ENCODE measurements around the gene SLC2A1. TPM values are rescaled to one million over a fixed set of nuclear protein-coding genes. Genes with fewer than 3 reads are reported as not detected.

The SLC2A1 gene
- total RNA-seq, 2 donors from 2014 or later = 105 to 131 TPM

- Mint-ChIP-seq H3K4me3 (peak overlapping the region; percentile 94), H3K36me3 (peaks cover 40% of the 10 kb centered on the region), H3K27ac (peak overlapping the region; percentile 93), H3K4me1 (ENCODE audit: low read depth in 2 of 2) (peaks cover 87 to 96% of the 10 kb centered on the region in 2 donors), H3K9me3 (no peaks in the 10 kb centered on the region), H3K27me3 (no peaks in the 10 kb centered on the region)
- ATAC-seq (peak in 1 of 2 donors; percentile 15), DNase-seq (ENCODE audit: low spot score) (no peak)
These were observed 20.6 kb downstream of the SLC2A1 start for GRCh38 chr1:42937836-42938644.

DNA sequence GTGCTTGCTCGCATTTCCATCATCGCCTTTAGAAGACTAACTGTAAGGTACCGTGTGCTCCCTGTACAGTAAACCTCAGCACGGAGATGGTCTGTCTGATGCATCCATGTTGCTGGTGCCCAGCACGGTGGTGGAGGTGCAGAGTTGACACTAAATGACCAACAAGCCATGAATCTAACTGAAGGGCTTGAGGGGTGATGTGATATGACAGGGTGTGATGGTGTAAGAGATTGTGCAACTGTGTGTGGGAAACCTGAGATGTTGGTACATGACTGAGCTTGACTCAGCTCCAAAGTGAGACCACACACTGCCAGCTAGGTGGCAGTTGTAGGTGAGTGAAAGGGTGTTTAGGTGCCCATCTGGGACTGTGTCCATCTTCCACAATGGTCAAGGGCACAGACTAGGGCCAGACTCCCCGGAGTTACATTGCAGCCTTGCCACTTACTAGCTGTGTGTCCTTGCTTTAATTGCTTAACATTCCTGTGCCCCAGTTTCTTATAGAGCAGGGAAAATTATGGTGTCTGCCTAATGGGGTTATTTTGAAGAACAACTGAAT lies 21.4 kb downstream of the SLC2A1 start:
- H3K4me3 Mint-ChIP-seq = peak overlapping the region; percentile 94
- H3K36me3 Mint-ChIP-seq = peaks cover 32% of the 10 kb centered on the region
- DNase-seq (ENCODE audit: low spot score) (peak; percentile 86), ATAC-seq (peak; percentile 79 to 92)
- H3K27ac Mint-ChIP-seq = peak overlapping the region; percentile 93
- H3K27me3 Mint-ChIP-seq = no peaks in the 10 kb centered on the region
- no peaks in the 10 kb centered on the region for H3K9me3 Mint-ChIP-seq
- H3K4me1 Mint-ChIP-seq (ENCODE audit: low read depth in 2 of 2) = peaks cover 87 to 96% of the 10 kb centered on the region in 2 donors

DNA sequence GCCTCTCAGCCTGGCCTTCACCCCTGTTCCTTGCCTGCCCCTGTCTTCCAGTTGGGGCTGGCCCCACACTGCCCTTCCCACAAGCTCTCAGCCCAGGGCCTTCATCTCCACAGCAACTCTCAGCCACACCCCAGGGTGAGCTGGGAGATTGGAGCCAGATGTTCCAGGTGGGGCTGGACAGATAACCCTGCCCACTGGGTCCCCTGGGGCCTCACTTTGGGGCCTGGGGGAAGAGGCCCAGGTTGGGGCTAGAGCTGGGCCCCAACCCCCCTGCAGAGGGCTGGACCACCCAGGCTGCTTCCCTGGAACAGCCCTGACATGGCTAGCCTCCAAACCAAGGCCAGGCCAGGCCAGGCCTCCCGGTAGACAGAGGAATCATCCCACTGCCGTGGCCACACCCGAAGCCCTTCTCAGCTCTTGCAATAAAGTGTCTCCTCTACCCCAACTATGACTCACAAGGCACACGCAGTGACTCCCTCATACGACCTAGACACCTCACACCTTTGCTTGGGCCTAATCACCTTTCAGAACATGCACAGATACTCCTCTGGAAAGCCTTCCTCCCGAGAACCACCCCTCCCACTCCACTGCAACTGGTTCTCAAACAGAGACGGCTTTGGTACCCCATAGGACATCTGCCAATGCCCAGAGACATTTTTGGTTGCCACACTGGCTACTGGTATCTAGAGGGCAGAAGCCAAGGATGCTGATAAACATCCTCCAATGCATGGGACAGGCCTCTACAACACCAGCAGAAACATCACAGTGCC lies 22.2 kb downstream of the SLC2A1 start:
- Mint-ChIP-seq H3K9me3 (no peaks in the 10 kb centered on the region), H3K4me3 (peak overlapping the region; percentile 94), H3K36me3 (peaks cover 30% of the 10 kb centered on the region), H3K4me1 (ENCODE audit: low read depth in 2 of 2) (peaks cover 91 to 96% of the 10 kb centered on the region in 2 donors), H3K27me3 (no peaks in the 10 kb centered on the region), H3K27ac (peak overlapping the region; percentile 93)
- ATAC-seq (peak; percentile 59 to 71), DNase-seq (ENCODE audit: low spot score) (no peak)

GRCh38 chr1:42935971-42936308 lies 22.7 kb downstream of the SLC2A1 start:
- H3K27me3 Mint-ChIP-seq = no peaks in the 10 kb centered on the region
- peak overlapping the region; percentile 92 to 93 for H3K27ac Mint-ChIP-seq
- peak overlapping the region; percentile 78 for H3K4me3 Mint-ChIP-seq
- no peak for DNase-seq (ENCODE audit: low spot score)
- H3K36me3 Mint-ChIP-seq = peaks cover 24% of the 10 kb centered on the region
- no peaks in the 10 kb centered on the region for H3K9me3 Mint-ChIP-seq
- ATAC-seq = no peak
- peaks cover 90 to 96% of the 10 kb centered on the region in 2 donors for H3K4me1 Mint-ChIP-seq (ENCODE audit: low read depth in 2 of 2)

GRCh38 chr1:42935313-42935895 lies 23.3 kb downstream of the SLC2A1 start:
- Mint-ChIP-seq H3K27ac (peak overlapping the region; percentile 92 to 93), H3K27me3 (no peaks in the 10 kb centered on the region), H3K9me3 (no peaks in the 10 kb centered on the region), H3K4me3 (peak overlapping the region; percentile 78), H3K4me1 (ENCODE audit: low read depth in 2 of 2) (peaks cover 92 to 96% of the 10 kb centered on the region in 2 donors), H3K36me3 (peaks cover 19% of the 10 kb centered on the region)
- DNase-seq (ENCODE audit: low spot score) = no peak
- no peak for ATAC-seq

- Mint-ChIP-seq H3K9me3 (no peaks in the 10 kb centered on the region), H3K27me3 (no peaks in the 10 kb centered on the region), H3K4me3 (peak overlapping the region; percentile 78), H3K27ac (peak overlapping the region; percentile 92 to 93), H3K4me1 (ENCODE audit: low read depth in 2 of 2) (peaks cover 91 to 95% of the 10 kb centered on the region in 2 donors), H3K36me3 (peaks cover 14% of the 10 kb centered on the region)
- DNase-seq (ENCODE audit: low spot score) (no peak), ATAC-seq (no peak)
These were observed 23.9 kb downstream of the SLC2A1 start for GRCh38 chr1:42934541-42935312.

DNA sequence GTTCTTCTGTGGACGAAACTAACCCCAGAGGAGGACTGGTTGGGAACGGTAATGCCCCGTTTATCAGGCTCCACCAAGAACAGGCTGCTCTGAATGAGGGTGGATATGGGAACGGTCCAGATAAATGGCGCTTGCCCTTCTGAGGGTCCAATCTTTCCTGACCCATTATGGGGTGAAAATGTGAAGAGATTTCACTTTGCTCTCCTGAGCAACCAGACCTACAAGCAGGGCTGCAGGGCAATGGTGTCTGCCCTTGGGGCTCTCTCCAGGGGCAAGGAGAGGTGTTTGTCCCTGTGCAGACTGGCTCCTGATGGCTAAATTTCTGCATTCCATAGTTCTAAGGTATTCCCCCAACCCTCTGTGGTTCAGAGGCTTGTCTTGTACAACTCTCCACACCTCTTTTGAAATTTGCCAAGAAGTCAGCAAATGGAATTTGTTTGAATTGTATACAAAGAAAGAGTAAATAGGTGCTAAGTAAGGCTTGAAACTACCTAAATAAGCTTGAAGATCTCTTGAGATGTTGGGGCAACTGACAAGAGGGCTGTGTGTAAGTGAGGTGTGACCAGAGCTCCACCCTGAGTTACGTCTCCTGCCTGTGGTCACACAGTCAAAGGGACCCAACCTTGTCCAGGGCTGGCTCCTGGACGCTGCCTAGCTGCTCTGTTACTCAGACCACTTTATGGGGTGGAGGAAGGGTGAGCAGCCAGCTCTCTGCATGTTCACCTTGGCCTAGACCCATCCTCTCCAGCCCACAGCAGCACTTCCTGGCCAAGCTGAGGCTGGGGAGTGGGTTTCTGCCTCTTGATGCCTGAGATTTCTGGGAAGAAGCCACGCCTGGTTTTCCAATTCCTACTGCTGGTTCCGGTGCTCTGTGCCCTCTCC lies 24.8 kb downstream of the SLC2A1 start:
- Mint-ChIP-seq H3K36me3 (peaks cover 16% of the 10 kb centered on the region), H3K27me3 (no peaks in the 10 kb centered on the region), H3K4me3 (peak overlapping the region; percentile 78), H3K9me3 (no peaks in the 10 kb centered on the region), H3K27ac (peak overlapping the region; percentile 92 to 93), H3K4me1 (ENCODE audit: low read depth in 2 of 2) (peaks cover 90 to 95% of the 10 kb centered on the region in 2 donors)
- DNase-seq (ENCODE audit: low spot score) (no peak), ATAC-seq (no peak)

GRCh38 chr1:42933060-42933586 lies 25.5 kb downstream of the SLC2A1 start:
- Mint-ChIP-seq H3K9me3 (no peaks in the 10 kb centered on the region), H3K36me3 (peaks cover 23% of the 10 kb centered on the region)
- DNase-seq (ENCODE audit: low spot score) = no peak

DNA sequence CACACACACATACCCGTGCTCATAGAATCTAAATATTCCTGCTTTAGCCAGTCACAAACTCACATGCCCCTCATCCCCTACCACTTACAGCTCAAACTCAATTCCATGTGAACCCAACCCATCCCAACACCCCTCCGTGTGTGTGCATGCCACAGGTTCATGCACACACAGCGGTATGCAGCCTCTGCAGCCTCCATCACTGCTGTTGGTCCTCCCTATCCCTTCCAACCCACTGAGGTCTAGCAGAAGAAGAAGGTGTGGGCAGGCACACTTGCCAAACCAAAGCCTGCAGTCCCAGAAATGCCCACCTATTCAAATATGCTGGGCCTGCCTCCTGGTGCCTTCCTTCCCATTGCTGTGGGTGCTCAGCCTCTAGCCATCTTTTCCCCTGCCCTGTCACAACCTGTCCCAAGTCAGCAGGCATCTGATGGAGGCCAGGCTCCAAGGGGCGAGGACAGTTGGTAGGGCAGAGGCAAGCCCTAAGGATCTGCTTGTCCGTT lies 26.2 kb downstream of the SLC2A1 start:
- peaks cover 26% of the 10 kb centered on the region for H3K36me3 Mint-ChIP-seq
- no peak for ATAC-seq
- no peaks in the 10 kb centered on the region for H3K9me3 Mint-ChIP-seq

More at GRCh38 chr1:42933060-42933586, 25.5 kb downstream of the SLC2A1 start:
- peak overlapping the region; percentile 92 to 93 for H3K27ac Mint-ChIP-seq
- no peaks in the 10 kb centered on the region for H3K27me3 Mint-ChIP-seq
- ATAC-seq = no peak
- H3K4me3 Mint-ChIP-seq = peak overlapping the region; percentile 78
- peaks cover 87 to 95% of the 10 kb centered on the region in 2 donors for H3K4me1 Mint-ChIP-seq (ENCODE audit: low read depth in 2 of 2)

DNA sequence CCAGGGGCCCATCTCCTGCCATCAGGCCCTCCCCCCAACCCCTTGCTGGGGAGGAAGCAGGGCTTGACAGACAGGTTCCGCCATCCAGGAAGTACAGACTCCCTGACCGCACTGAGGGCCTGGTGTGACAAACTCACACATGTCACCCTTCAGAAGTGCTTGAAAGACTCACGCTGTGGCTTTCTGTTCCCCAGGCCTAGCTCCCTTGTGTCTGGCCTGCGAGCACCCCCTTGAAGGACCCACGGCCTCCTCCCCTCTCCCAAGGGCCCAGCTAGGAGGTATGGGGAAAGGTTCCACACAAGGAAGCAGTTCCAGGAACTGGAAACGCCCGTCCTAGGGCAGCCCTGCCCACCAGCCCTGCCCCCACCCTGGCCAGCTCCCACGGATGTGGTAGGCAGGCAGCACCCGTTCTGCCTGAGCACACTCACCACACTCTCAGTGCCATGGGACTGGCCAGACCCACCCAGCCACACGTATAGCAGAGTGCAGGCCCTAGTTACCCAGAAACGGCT lies 26.7 kb downstream of the SLC2A1 start:
- peak; percentile 87 to 88 for ATAC-seq
- Mint-ChIP-seq H3K27me3 (no peaks in the 10 kb centered on the region), H3K4me3 (peak overlapping the region; percentile 78), H3K9me3 (no peaks in the 10 kb centered on the region), H3K4me1 (ENCODE audit: low read depth in 2 of 2) (peaks cover 78 to 90% of the 10 kb centered on the region in 2 donors), H3K27ac (peak overlapping the region; percentile 92 to 93), H3K36me3 (peaks cover 26% of the 10 kb centered on the region)
- peak; percentile 92 for DNase-seq (ENCODE audit: low spot score)

More for the DNA sequence above, 26.2 kb downstream of the SLC2A1 start:
- no peak for DNase-seq (ENCODE audit: low spot score)
- peak overlapping the region; percentile 78 for H3K4me3 Mint-ChIP-seq
- H3K27me3 Mint-ChIP-seq = no peaks in the 10 kb centered on the region
- H3K4me1 Mint-ChIP-seq (ENCODE audit: low read depth in 2 of 2) = peaks cover 82 to 93% of the 10 kb centered on the region in 2 donors
- peak overlapping the region; percentile 92 to 93 for H3K27ac Mint-ChIP-seq

DNA sequence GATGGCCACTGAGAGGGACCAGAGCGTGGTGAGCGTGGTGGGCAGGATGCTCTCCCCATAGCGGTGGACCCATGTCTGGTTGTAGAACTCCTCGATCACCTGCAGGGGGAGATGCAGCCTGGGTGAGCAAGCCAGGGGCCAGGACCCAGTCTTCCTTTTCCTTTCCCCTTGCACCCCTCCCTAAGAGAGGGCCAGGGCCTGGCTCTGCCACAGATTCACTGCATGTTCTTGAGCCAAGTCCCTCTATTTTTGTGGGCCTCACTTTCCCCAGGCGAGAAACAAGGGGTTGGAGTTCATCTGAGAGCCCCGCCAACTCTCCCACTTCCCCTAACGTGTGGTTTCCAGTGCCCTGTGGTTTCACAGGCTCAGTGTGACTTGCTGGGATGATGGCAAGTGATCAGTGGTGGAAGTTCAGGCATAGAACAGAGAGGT lies 27.5 kb downstream of the SLC2A1 start:
- peak; percentile 66 to 71 for ATAC-seq
- H3K4me1 Mint-ChIP-seq (ENCODE audit: low read depth in 2 of 2) = peaks cover 71 to 82% of the 10 kb centered on the region in 2 donors
- peak overlapping the region; percentile 92 to 93 for H3K27ac Mint-ChIP-seq
- H3K4me3 Mint-ChIP-seq = peak overlapping the region; percentile 78
- no peaks in the 10 kb centered on the region for H3K27me3 Mint-ChIP-seq
- H3K36me3 Mint-ChIP-seq = peaks cover 22% of the 10 kb centered on the region
- peak; percentile 83 for DNase-seq (ENCODE audit: low spot score)
- H3K9me3 Mint-ChIP-seq = no peaks in the 10 kb centered on the region

Data from natural killer cell treated with Interleukin-12 subunit alpha and Interleukin-12 subunit beta and Interleukin-15 and Interleukin-18, amount 100 ng/mL, for 72 hours (primary cell).